Left lung (tissue), 10 donors: ENCODE measurements around the gene CCDC68. TPM values are rescaled to one million over a fixed set of nuclear protein-coding genes. Genes with fewer than 3 reads are reported as not detected.

Experiments used
- ATAC-seq: fragments of 200-7000 bp; cut with Tn5 transposase; one replicate; pipeline ENCODE4 v1.9.1; 2020; ENCODE audit warnings: moderate library complexity
- DNase-seq, 4 donors: peaks; one replicate each; pipeline ENCODE4 v3.0.0-alpha.2; 2013 to 2020
- H3K27ac ChIP-seq, 2 donors: fragments of 200-600 bp; sonication (generic) in 1 of 2; one replicate each; pipeline versions ENCODE4 v1.5.0 to v1.8.0; 2020 to 2021
- H3K27me3 ChIP-seq, 2 donors: fragments of 200-600 bp; sonication (generic) in 1 of 2; one replicate each; pipeline versions ENCODE4 v1.5.0 to v1.8.0; 2020 to 2021
- H3K36me3 ChIP-seq, 2 donors: fragments of 200-600 bp; sonication (generic) in 1 of 2; one replicate each; pipeline versions ENCODE4 v1.5.0 to v1.8.0; 2020 to 2021
- H3K4me1 ChIP-seq, 2 donors: fragments of 200-600 bp; one replicate each; pipeline ENCODE4 v1.8.0; 2021
- H3K4me3 ChIP-seq, 2 donors: fragments of 200-600 bp; sonication (generic) in 1 of 2; one replicate each; pipeline versions ENCODE4 v1.5.0 to v1.8.0; 2020 to 2021; ENCODE audit warnings: mild to moderate bottlenecking in 1 of 2
- H3K9me3 ChIP-seq, 2 donors: fragments of 200-600 bp; sonication (generic) in 1 of 2; one replicate each; pipeline versions ENCODE4 v1.5.0 to v1.8.0; 2020 to 2021
- intact Hi-C, 2 donors: fragments of 100-400 bp; cut with DNase I; formaldehyde crosslinking; loops; one replicate each; pipeline versions ENCODE4 v1.11.2 to v1.14.2; 2022
- polyA plus RNA-seq, 6 donors: library from polyadenylated mRNA; unstranded; fragments of 120-200 nt; gene quantifications; one replicate each; pipeline ENCODE4 v1.2.1, GENCODE V29; 2013; ENCODE audit not compliant: insufficient read length in 6 of 6
- total RNA-seq, 2 donors: library from RNA; stranded (reverse); fragmentation: NEBNext Ultra II Directional; extraction: Animal tissue kit (Norgen Biotek cat#: 25700); gene quantifications; one replicate each; pipeline ENCODE4 v1.2.1, GENCODE V29; 2021
- TF ChIP-seq, protein P1 (sequence below), 2 donors: fragments of 200-600 bp; sonication (generic) in 1 of 2; IDR thresholded peaks; one replicate each; pipeline versions ENCODE4 v1.5.0 to v1.8.0; 2021; ENCODE audit warnings: antibody characterized with exemption in 2 of 2
- donor health status: DM: no; HTN: yes; CAD: no.
- donor health status: DM: no; HTN: no; CAD: no.

CCDC68 gene
- total and polyA plus RNA-seq, 8 donors = 13.8 to 144 (median 88.4) TPM

DNA sequence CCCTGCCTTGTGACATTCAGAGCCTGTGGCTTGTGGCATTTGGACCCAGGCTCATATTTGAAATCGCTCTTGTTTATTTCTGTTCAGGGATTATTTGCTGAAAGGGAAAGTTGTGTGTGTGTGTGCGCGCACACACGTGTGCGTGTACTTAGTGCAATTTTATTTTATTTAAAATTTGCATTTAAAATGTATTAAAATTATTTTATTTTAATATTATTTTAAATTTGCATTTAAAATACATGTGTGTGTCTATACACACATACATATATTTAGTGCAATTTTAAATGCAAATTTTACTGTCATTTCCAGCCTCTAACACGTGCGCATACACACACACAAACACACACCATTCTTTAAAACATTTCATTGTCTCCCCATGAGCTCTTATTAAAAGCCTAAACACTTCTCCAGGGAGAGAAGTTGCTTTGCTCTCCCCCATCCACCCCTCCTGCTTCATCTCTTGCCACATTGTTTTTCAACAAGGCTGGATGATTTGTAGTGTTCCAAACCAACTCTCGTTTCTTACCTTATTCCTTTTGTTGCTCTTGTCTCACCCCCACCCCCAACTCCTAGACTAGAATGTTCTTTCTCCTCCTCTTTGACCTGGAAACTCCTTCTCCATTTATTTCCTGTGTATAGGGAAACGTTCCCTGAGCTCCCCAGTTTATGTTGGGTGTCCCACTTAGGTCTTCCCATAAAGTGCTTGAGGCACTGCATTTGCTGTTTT is 3.8 kb upstream of the CCDC68 start:
- intact Hi-C loops = no loop called here
- no peaks in the 10 kb centered on the region for H3K9me3 ChIP-seq
- H3K27me3 ChIP-seq = peaks cover 0 to 25% of the 10 kb centered on the region in 2 donors
- no peak for DNase-seq
- peaks cover 5 to 25% of the 10 kb centered on the region in 2 donors for H3K4me1 ChIP-seq
- no peak overlapping the region for H3K4me3 ChIP-seq
- no peaks in the 10 kb centered on the region for H3K36me3 ChIP-seq
- no peak for ATAC-seq
- TF ChIP-seq, protein P1, sequence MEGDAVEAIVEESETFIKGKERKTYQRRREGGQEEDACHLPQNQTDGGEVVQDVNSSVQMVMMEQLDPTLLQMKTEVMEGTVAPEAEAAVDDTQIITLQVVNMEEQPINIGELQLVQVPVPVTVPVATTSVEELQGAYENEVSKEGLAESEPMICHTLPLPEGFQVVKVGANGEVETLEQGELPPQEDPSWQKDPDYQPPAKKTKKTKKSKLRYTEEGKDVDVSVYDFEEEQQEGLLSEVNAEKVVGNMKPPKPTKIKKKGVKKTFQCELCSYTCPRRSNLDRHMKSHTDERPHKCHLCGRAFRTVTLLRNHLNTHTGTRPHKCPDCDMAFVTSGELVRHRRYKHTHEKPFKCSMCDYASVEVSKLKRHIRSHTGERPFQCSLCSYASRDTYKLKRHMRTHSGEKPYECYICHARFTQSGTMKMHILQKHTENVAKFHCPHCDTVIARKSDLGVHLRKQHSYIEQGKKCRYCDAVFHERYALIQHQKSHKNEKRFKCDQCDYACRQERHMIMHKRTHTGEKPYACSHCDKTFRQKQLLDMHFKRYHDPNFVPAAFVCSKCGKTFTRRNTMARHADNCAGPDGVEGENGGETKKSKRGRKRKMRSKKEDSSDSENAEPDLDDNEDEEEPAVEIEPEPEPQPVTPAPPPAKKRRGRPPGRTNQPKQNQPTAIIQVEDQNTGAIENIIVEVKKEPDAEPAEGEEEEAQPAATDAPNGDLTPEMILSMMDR (IDR thresholded peaks at IDR 0.05) = no peak
- no peak overlapping the region for H3K27ac ChIP-seq

DNA sequence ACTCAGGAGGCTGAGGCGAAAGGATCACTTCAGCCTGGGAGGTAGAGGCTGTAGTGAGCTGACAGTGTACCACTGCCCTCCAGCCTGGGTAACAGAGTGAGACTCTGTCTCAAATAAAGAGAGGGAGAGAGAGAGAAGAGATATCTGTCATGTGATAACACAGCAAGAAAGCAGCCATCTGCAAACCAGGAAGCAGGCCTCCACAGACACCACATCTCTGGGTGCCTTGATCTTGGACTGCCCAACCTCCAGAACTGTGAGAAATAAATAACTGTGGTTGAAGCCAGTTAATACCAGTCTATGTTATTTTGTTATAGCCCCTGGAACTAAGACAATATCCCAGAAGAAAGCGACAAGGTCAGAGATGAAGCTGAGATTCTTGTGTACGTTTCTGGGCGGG is 2.6 kb upstream of the CCDC68 start:
- Histone ChIP-seq H3K4me1 (peaks cover 5 to 29% of the 10 kb centered on the region in 2 donors), H3K27me3 (peaks cover 0 to 27% of the 10 kb centered on the region in 2 donors), H3K27ac (peak overlapping the region in 1 of 2 donors; percentile 55), H3K9me3 (no peaks in the 10 kb centered on the region), H3K4me3 (no peak overlapping the region), H3K36me3 (no peaks in the 10 kb centered on the region)
- DNase-seq (no peak), ATAC-seq (no peak)
- TF ChIP-seq, protein P1 (IDR thresholded peaks at IDR 0.05) = no peak
- intact Hi-C loops = no loop called here

DNA sequence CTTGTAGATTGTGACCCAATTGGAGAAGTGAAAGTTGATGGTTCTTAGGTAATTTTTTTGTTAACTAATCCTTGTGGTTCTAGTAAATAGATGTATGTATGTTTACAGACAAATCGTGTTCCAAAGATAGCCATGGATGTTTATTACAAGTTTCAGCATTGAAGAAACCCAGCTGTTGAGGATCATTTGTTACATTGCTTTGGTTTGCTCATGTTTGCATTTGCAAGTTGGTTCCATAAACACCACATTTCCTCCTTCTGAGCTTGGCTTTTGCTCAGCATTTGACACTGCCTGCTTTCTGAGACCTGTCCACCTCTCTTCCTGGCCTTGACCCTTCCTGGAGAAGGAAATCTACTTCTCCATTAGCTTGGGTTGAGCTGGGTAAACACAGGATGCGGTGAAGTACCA is 1.8 kb upstream of the CCDC68 start:
- Histone ChIP-seq H3K9me3 (no peaks in the 10 kb centered on the region), H3K36me3 (no peaks in the 10 kb centered on the region), H3K4me1 (peaks cover 5 to 29% of the 10 kb centered on the region in 2 donors), H3K4me3 (no peak overlapping the region), H3K27me3 (peaks cover 0 to 27% of the 10 kb centered on the region in 2 donors), H3K27ac (peak overlapping the region; percentile 3 to 55)
- intact Hi-C loops = no loop called here
- DNase-seq (peak in 2 of 4 donors; percentile 76 to 78), ATAC-seq (no peak)
- TF ChIP-seq, protein P1 (IDR thresholded peaks at IDR 0.05) = no peak

DNA sequence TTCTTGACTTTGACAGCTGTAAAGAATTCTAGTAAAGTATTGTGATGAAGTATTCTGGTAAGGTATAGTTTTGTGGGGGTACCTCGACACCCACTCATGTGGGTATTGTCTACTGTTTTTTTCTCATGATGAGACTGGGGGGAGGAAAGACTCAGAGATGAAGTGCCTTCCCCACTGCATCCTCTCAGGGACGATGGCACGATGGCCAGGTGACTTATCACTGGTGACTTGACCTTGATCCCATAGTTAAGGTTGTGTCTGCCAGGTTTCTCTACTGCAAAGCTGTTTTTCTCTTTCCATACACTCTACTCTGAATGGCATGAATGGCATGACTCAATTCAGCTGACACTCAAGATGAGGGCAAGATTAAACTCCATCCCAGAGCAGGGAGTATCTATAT is 936 bp upstream of the CCDC68 start:
- TF ChIP-seq, protein P1 (IDR thresholded peaks at IDR 0.05) = no peak
- no peak overlapping the region for H3K27ac ChIP-seq
- H3K27me3 ChIP-seq = peaks cover 0 to 27% of the 10 kb centered on the region in 2 donors
- DNase-seq = no peak
- no peak overlapping the region for H3K4me3 ChIP-seq
- no peak for ATAC-seq
- no peaks in the 10 kb centered on the region for H3K9me3 ChIP-seq
- no peaks in the 10 kb centered on the region for H3K36me3 ChIP-seq
- H3K4me1 ChIP-seq = peaks cover 5 to 29% of the 10 kb centered on the region in 2 donors
- intact Hi-C loops = no loop called here

DNA sequence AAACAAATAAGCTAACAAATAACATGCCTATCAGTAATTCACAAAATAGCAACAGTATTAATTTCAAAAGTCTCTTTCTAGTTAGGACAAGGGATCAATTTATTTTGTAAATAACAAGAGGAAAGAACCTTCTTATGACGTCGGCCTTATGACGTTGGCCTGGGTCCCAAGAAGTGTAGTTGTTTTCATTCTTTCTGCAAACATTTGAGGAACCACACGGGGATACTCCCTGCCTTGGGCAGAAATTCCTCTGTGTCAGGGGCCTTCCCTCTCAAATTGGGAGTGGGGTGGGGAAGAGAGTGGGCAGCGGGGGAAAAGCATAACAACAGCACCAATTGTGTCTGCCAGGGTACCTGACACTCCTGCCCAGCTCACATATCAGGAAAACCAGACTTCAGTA is 1.3 kb downstream of the CCDC68 start:
- ATAC-seq (peak; percentile 42), DNase-seq (peak in 2 of 4 donors; percentile 63 to 77)
- no peaks in the 10 kb centered on the region for H3K36me3 ChIP-seq
- TF ChIP-seq, protein P1 (IDR thresholded peaks at IDR 0.05) = no peak
- H3K27ac ChIP-seq = peak overlapping the region; percentile 77 to 84
- peaks cover 0 to 27% of the 10 kb centered on the region in 2 donors for H3K27me3 ChIP-seq
- intact Hi-C loops = no loop called here
- peaks cover 5 to 29% of the 10 kb centered on the region in 2 donors for H3K4me1 ChIP-seq
- H3K9me3 ChIP-seq = no peaks in the 10 kb centered on the region
- H3K4me3 ChIP-seq = peak overlapping the region; percentile 56 to 68
